Measurements from ENCODE around the gene SNTG2. TPM values are rescaled to one million over a fixed set of nuclear protein-coding genes. Genes with fewer than 3 reads are reported as not detected.
"Not testable (repeated sequence)": the region's sequence is repeated elsewhere in the genome, so short reads cannot be mapped to it uniquely, and the experiment has no call there.

SNTG2 gene
- total and polyA plus RNA-seq, 2 of the 13 experiments (the other 11 are each of a cell fraction or from before 2014, with no cell fraction given), result not detected

GRCh38 chr2:1227274-1227900, 276.7 kb downstream of the SNTG2 start (continued):
- TF ChIP-seq ZNF318 (CRISPR knock-in tag; IDR thresholded peaks at IDR 0.05) (no peak), PTBP1 (IDR thresholded peaks at IDR 0.05; ENCODE audit: low read depth, low read length, poor library complexity, severe bottlenecking) (no peak), ZNF746 (CRISPR knock-in tag; IDR thresholded peaks at IDR 0.05) (no peak), THRA (CRISPR knock-in tag; IDR thresholded peaks at IDR 0.05; ENCODE audit: borderline replicate concordance) (no peak), GATAD2A (CRISPR knock-in tag; IDR thresholded peaks at IDR 0.05) (no peak), KDM6A (CRISPR knock-in tag; IDR thresholded peaks at IDR 0.05; ENCODE audit: low read depth) (no peak), NFYC (CRISPR knock-in tag; IDR thresholded peaks at IDR 0.05) (no peak), ZSCAN21 (CRISPR knock-in tag; IDR thresholded peaks at IDR 0.05; ENCODE audit: borderline replicate concordance) (no peak), RFX5 (IDR thresholded peaks at IDR 0.05; ENCODE audit: low read depth, low read length) (no peak), BRF2 (CRISPR knock-in tag; IDR thresholded peaks at IDR 0.05) (no peak), NAIF1 (CRISPR knock-in tag; IDR thresholded peaks at IDR 0.05; ENCODE audit: borderline replicate concordance) (no peak), FOXJ3 (CRISPR knock-in tag; IDR thresholded peaks at IDR 0.05; ENCODE audit: borderline replicate concordance) (no peak)

- H3K79me2 ChIP-seq (ENCODE audit: insufficient read depth, low read length); H4K20me1 ChIP-seq (ENCODE audit: insufficient read depth, low read length); ATAC-seq; BruUV-seq (replicated peaks); H3K4me3 ChIP-seq (replicated peaks in 1 of 3; ENCODE audit: insufficient read depth in 1 of 3, low read depth in 2 of 3, low read length in 3 of 3); DNase-seq (ENCODE audit: low spot score); H3K4me2 ChIP-seq (ENCODE audit: low read depth, low read length); H2AFZ ChIP-seq (ENCODE audit: low read length); POLR2A ChIA-PET; H3K4me1 ChIP-seq (ENCODE audit: insufficient read depth, low read length); FAIRE-seq; in situ Hi-C loops (cut with HindIII; ENCODE audit: extremely low pct_ligation_motif_present, low pct_unique_long_range_greater_than_20kb); H3K9me3 ChIP-seq (ENCODE audit: low read length); H3K36me3 ChIP-seq (replicated peaks in 1 of 2; ENCODE audit: control insufficient read depth in 1 of 2, insufficient read depth in 2 of 2, low read length in 2 of 2); H3K9ac ChIP-seq (ENCODE audit: insufficient read depth, low read depth, low read length); intact Hi-C loops (cut with micrococcal nuclease; ENCODE audit: unreplicated experiment); CTCF ChIA-PET (ENCODE audit: low intra/inter-chr PET ratio, low total read pairs); H3K27ac ChIP-seq (ENCODE audit: extremely low read length, insufficient read depth, low read length): not testable (repeated sequence)
- peaks cover 3 to 53% of the 10 kb centered on the region in 2 experiments; a peak in 4 of 5 replicates for H3K27me3 ChIP-seq (ENCODE audit: control insufficient read depth in 1 of 2, insufficient read depth in 2 of 2, low read length in 2 of 2)
- WGBS (ENCODE audit: low lambda C conversion rate), result 55% methylated on average over 13 of the region's 30 CpGs
Measured at GRCh38 chr2:1229596-1229995, 278.9 kb downstream of the SNTG2 start.
